ENCODE results near the gene F8.
"Not testable (repeated sequence)": the region's sequence is repeated elsewhere in the genome, so short reads cannot be mapped to it uniquely, and the experiment has no call there.

The F8 gene

GRCh38 chrX:154986826-154987575, 35.5 kb downstream of the F8 start:
- DNase-seq (ENCODE audit: low read depth) = no peak

GRCh38 chrX:154981116-154981411, 41.5 kb downstream of the F8 start:
- DNase-seq (ENCODE audit: low read depth) = no peak

- peak; percentile 51 for DNase-seq (ENCODE audit: low read depth)
Observed at GRCh38 chrX:154980330-154981115, 42.0 kb downstream of the F8 start.

GRCh38 chrX:154979629-154980028, 42.9 kb downstream of the F8 start:
- DNase-seq (ENCODE audit: low read depth) = no peak

GRCh38 chrX:154968353-154968752, 54.2 kb downstream of the F8 start:
- DNase-seq (ENCODE audit: low read depth) = no peak

GRCh38 chrX:154967603-154968002, 54.9 kb downstream of the F8 start:
- no peak for DNase-seq (ENCODE audit: low read depth)

- DNase-seq (ENCODE audit: low read depth) = no peak
Observed at GRCh38 chrX:154961947-154962346, 60.6 kb downstream of the F8 start.

- DNase-seq (ENCODE audit: low read depth) = not testable (repeated sequence)
Observed at GRCh38 chrX:154955799-154956198, 66.7 kb downstream of the F8 start.

- DNase-seq (ENCODE audit: low read depth) = not testable (repeated sequence)
Observed at GRCh38 chrX:154939265-154939664, 83.3 kb downstream of the F8 start.

- not testable (repeated sequence) for DNase-seq (ENCODE audit: low read depth)
Observed at GRCh38 chrX:154924771-154925170, 97.8 kb downstream of the F8 start.

GRCh38 chrX:154918060-154918483, 104.5 kb downstream of the F8 start:
- DNase-seq (ENCODE audit: low read depth) = no peak

- DNase-seq (ENCODE audit: low read depth) = no peak
Observed at GRCh38 chrX:154914052-154914451, 108.5 kb downstream of the F8 start.

- not testable (repeated sequence) for DNase-seq (ENCODE audit: low read depth)
Observed at GRCh38 chrX:154910528-154910927, 112.0 kb downstream of the F8 start.

GRCh38 chrX:154910048-154910447, 112.5 kb downstream of the F8 start:
- not testable (repeated sequence) for DNase-seq (ENCODE audit: low read depth)

GRCh38 chrX:154908821-154909220, 113.7 kb downstream of the F8 start:
- DNase-seq (ENCODE audit: low read depth) = no peak

- no peak for DNase-seq (ENCODE audit: low read depth)
Observed at GRCh38 chrX:154902408-154902807, 120.1 kb downstream of the F8 start.

GRCh38 chrX:154900323-154900722, 122.2 kb downstream of the F8 start:
- no peak for DNase-seq (ENCODE audit: low read depth)

- DNase-seq (ENCODE audit: low read depth) = no peak
Observed at GRCh38 chrX:154892296-154892695, 130.2 kb downstream of the F8 start.

GRCh38 chrX:154890990-154891639, 131.4 kb downstream of the F8 start:
- no peak for DNase-seq (ENCODE audit: low read depth)

GRCh38 chrX:154886789-154887221, 135.7 kb downstream of the F8 start:
- DNase-seq (ENCODE audit: low read depth) = not testable (repeated sequence)

- peak; percentile 19 for DNase-seq (ENCODE audit: low read depth)
Observed at GRCh38 chrX:154886069-154886788, 136.3 kb downstream of the F8 start, which contains the start of gene F8A1. Gene F8A1, plus strand, starts transcription at chrX:154886355. Its CDS starts 20 bp downstream, at chrX:154886375.

- DNase-seq (ENCODE audit: low read depth) = not testable (repeated sequence)
Observed at GRCh38 chrX:154885549-154885948, 137.0 kb downstream of the F8 start.

Measured in stimulated activated CD4-positive, alpha-beta T cell treated with anti-CD3 and anti-CD28 coated beads, Interleukin-2, amount 100 ng/mL, for 4 hours (primary cell).